ENCODE data around the gene ARMC9.

Gene ARMC9

DNA sequence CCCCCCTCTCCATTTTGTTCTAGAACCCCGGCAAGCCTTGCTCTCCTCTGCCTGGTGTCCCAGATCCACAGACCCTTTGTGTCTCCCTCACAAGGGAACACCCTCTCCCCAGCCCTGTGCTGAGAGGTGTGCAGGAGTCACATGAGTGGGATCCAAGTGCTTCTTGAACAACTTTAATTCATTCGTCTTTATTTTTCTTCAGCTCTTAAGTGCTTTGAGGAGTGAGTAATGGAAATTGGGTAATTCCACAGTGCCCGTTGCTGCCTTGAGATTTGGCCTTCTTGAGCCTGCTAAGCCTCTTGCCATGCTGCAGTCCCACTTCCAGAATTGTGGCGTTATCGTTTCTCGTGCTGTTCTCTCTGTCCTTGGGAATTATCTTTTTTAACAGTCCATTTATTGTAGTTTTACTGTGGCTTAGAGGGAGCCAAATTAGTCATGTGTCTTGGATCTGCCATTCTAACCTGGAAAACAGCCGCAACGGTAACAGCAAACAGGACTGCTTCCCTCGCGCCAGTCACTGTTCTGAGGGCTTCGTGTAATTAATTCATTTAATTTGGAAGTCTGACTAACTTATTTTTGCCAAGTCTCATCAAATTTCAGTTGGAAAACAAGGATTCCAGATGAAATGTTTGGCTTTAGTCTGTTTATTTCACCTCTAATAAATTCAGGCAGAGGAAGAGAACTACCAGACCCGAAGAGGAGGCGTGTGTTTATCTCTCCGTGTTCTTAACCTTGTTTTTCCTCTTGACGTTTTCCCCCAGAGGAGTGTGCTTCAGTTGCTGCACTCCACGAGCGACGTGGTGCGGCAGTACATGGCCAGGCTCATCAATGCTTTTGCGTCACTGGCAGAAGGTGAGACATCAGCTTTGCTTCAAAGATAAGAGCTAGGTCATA, 72.0 kb downstream of the ARMC9 start:
- no peak for DNase-seq (ENCODE audit: low read depth)
- TF ChIP-seq, protein P1, sequence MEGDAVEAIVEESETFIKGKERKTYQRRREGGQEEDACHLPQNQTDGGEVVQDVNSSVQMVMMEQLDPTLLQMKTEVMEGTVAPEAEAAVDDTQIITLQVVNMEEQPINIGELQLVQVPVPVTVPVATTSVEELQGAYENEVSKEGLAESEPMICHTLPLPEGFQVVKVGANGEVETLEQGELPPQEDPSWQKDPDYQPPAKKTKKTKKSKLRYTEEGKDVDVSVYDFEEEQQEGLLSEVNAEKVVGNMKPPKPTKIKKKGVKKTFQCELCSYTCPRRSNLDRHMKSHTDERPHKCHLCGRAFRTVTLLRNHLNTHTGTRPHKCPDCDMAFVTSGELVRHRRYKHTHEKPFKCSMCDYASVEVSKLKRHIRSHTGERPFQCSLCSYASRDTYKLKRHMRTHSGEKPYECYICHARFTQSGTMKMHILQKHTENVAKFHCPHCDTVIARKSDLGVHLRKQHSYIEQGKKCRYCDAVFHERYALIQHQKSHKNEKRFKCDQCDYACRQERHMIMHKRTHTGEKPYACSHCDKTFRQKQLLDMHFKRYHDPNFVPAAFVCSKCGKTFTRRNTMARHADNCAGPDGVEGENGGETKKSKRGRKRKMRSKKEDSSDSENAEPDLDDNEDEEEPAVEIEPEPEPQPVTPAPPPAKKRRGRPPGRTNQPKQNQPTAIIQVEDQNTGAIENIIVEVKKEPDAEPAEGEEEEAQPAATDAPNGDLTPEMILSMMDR (IDR thresholded peaks at IDR 0.05; ENCODE audit: control insufficient read depth, insufficient read depth, low read depth, low read length, missing control alignments) = no peak
- H3K4me3 ChIP-seq (ENCODE audit: control insufficient read depth, low read depth, low read length) = no peak overlapping the region

DNA sequence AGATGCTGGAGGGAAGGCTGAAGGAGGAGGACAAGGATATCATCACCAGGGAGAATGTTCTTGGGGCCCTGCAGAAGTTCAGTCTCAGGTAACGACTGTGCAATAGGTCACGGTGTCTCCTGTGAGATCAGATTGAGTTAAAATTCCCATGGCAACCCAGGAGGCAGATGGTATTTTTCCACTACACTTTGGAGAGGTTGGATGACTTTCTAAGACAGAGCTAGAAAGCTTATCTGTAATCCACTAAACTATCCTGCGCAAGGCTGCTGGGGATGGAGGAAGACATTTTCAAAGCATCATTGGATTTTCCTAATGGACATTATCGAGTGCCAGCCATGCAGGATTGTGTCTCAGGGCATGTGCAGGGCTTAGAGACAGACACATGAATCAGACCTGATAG, 74.6 kb downstream of the ARMC9 start:
- TF ChIP-seq, protein P1 (IDR thresholded peaks at IDR 0.05; ENCODE audit: control insufficient read depth, insufficient read depth, low read depth, low read length, missing control alignments) = no peak
- DNase-seq (ENCODE audit: low read depth) = no peak
- H3K4me3 ChIP-seq (ENCODE audit: control insufficient read depth, low read depth, low read length) = no peak overlapping the region

DNA sequence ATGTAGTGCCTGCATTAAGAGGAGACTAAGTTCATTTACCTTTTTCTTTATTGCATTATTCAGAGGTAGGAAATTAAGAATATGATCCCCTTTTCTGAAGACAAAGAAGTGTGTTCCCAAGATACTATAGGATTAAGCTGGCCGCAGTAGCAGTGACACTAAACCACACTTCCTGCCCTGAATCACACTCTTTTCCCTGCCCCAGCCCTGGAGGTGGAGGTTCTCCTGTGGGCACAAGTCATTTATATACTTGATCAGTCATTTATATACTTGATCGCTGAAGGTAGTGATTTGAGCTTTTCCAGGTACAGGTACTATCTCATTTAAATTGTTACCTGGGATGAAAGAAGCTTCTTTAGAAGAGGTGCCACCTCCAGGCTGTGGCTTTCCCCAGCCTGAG, 78.6 kb downstream of the ARMC9 start:
- H3K4me3 ChIP-seq (ENCODE audit: control insufficient read depth, low read depth, low read length) = no peak overlapping the region
- no peak for DNase-seq (ENCODE audit: low read depth)
- TF ChIP-seq, protein P1 (IDR thresholded peaks at IDR 0.05; ENCODE audit: control insufficient read depth, insufficient read depth, low read depth, low read length, missing control alignments) = no peak

DNA sequence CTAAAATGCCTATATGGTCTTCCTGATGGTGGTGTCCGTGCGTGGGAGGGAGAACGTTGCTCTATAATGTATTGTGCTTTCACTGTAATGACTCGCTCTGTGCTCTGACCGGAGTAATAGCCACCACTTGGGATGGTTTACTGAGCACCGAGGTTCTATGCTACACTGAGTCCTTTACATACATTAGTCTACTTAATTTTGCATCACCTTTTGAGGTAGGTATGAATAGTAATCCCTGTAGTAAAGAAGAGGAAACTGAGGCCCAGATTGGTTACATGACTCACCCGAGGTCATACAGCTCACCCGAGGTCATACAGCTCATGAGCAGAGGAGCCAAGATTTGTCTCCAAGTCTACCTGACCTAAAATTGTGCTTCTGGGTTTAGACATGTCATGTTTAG, 79.5 kb downstream of the ARMC9 start:
- TF ChIP-seq, protein P1 (IDR thresholded peaks at IDR 0.05; ENCODE audit: control insufficient read depth, insufficient read depth, low read depth, low read length, missing control alignments) = no peak
- H3K4me3 ChIP-seq (ENCODE audit: control insufficient read depth, low read depth, low read length) = no peak overlapping the region
- no peak for DNase-seq (ENCODE audit: low read depth)

DNA sequence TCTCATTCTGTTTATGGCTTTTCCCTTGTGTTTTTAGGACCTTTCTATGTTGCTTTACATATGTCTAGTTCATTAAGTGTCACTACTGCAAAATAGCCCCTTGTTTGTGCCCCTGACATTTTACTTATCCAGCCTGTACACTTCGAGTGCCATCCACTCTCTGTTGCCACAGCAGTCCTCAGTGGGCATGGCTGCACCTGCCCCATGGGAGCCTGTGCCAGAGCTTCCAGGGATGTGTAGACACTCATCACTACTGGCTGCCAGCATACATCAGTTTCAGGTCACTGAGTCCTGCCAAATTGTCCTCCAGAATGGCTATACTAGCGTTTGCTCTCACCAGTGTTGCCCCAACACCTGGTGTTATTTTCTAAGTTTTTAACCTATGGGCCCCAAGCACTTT, 80.4 kb downstream of the ARMC9 start:
- TF ChIP-seq, protein P1 (IDR thresholded peaks at IDR 0.05; ENCODE audit: control insufficient read depth, insufficient read depth, low read depth, low read length, missing control alignments) = no peak
- no peak for DNase-seq (ENCODE audit: low read depth)
- H3K4me3 ChIP-seq (ENCODE audit: control insufficient read depth, low read depth, low read length) = no peak overlapping the region

DNA sequence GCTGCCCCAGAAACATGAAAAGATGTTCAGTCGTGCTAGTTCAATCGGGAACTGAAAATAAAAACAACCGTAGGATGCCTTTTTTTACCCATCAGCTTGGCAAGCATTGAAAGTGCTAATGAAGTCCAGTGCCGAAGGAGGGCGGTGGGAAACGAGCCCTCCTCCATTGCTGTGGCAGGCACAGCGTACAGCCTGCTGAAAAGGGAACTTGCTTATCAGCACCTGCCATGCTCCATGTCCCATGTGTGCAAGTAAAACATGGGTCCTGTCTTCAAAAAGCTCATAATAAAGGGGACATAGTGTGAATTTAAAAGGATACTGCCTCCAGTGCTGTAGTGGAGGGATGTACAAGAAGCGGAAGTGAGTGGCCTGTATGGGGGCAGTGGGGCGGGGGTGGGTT, 82.4 kb downstream of the ARMC9 start:
- TF ChIP-seq, protein P1 (IDR thresholded peaks at IDR 0.05; ENCODE audit: control insufficient read depth, insufficient read depth, low read depth, low read length, missing control alignments) = no peak
- DNase-seq (ENCODE audit: low read depth) = no peak
- no peak overlapping the region for H3K4me3 ChIP-seq (ENCODE audit: control insufficient read depth, low read depth, low read length)
